ENCODE data around the gene LGALS3BP. TPM values are rescaled to one million over a fixed set of nuclear protein-coding genes. Genes with fewer than 3 reads are reported as not detected.
A peak's percentile ranks its signal among the peaks of the same experiment; 100 is the strongest.

LGALS3BP gene
- polyA plus RNA-seq, 1 donor (not counting 4 experiments of a cell fraction or from before 2014, with no cell fraction given) = 53.0 TPM

- peaks cover 5% of the 10 kb centered on the region for H3K27me3 ChIP-seq (ENCODE audit: control insufficient read depth, extremely low read depth, insufficient read depth, low read length)
- DNase-seq (ENCODE audit: low read depth, low spot score) = no peak
- no peak overlapping the region for H3K27ac ChIP-seq (ENCODE audit: control insufficient read depth, insufficient read depth, low read length)
- no peak overlapping the region for H3K4me2 ChIP-seq (ENCODE audit: control insufficient read depth, extremely low read depth, insufficient read depth, low read depth, low read length)
- no peak overlapping the region for H3K9ac ChIP-seq (ENCODE audit: control insufficient read depth, extremely low read depth, insufficient read depth, low read length)
- peaks cover 15% of the 10 kb centered on the region for H3K4me1 ChIP-seq (ENCODE audit: control insufficient read depth, extremely low read depth, insufficient read depth, low read length)
- dilution Hi-C loops (cut with MboI; ENCODE audit: extremely low pct_ligation_motif_present, low sequenced_read_pairs) = no loop called here
- no peak overlapping the region for H3K4me3 ChIP-seq (ENCODE audit: control insufficient read depth in 2 of 3, extremely low read depth in 1 of 3, insufficient read depth in 2 of 3, low read depth in 1 of 3, low read length in 3 of 3)
- FAIRE-seq = no peak
- peaks cover 3% of the 10 kb centered on the region for H3K9me1 ChIP-seq (ENCODE audit: control insufficient read depth, extremely low read depth, insufficient read depth, low read length)
- TF ChIP-seq, protein P1, sequence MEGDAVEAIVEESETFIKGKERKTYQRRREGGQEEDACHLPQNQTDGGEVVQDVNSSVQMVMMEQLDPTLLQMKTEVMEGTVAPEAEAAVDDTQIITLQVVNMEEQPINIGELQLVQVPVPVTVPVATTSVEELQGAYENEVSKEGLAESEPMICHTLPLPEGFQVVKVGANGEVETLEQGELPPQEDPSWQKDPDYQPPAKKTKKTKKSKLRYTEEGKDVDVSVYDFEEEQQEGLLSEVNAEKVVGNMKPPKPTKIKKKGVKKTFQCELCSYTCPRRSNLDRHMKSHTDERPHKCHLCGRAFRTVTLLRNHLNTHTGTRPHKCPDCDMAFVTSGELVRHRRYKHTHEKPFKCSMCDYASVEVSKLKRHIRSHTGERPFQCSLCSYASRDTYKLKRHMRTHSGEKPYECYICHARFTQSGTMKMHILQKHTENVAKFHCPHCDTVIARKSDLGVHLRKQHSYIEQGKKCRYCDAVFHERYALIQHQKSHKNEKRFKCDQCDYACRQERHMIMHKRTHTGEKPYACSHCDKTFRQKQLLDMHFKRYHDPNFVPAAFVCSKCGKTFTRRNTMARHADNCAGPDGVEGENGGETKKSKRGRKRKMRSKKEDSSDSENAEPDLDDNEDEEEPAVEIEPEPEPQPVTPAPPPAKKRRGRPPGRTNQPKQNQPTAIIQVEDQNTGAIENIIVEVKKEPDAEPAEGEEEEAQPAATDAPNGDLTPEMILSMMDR (optimal IDR thresholded peaks at IDR 0.05 in 1 of 3, IDR thresholded peaks at IDR 0.05 in 1 of 3, conservative IDR thresholded peaks at IDR 0.05 in 1 of 3; ENCODE audit: extremely low read depth in 1 of 3, insufficient read depth in 2 of 3, low read length in 3 of 3) = no peak
- TF ChIP-seq EZH2 (IDR thresholded peaks at IDR 0.05; ENCODE audit: low read length) = no peak
- no peaks in the 10 kb centered on the region for H3K79me2 ChIP-seq (ENCODE audit: control insufficient read depth, insufficient read depth, low read length)
- H4K20me1 ChIP-seq (ENCODE audit: control insufficient read depth, extremely low read depth, insufficient read depth, low read length) = no peaks in the 10 kb centered on the region
- no peaks in the 10 kb centered on the region for H3K9me3 ChIP-seq (ENCODE audit: control insufficient read depth, low read depth, low read length)
- no peaks in the 10 kb centered on the region for H3K36me3 ChIP-seq (ENCODE audit: control insufficient read depth in 2 of 2, extremely low read depth in 1 of 2, insufficient read depth in 2 of 2, low read length in 2 of 2)
- no peak overlapping the region for H2AFZ ChIP-seq (ENCODE audit: control insufficient read depth, low read length)
Measured at GRCh38 chr17:78935419-78936323, 44.1 kb downstream of the LGALS3BP start.

DNA sequence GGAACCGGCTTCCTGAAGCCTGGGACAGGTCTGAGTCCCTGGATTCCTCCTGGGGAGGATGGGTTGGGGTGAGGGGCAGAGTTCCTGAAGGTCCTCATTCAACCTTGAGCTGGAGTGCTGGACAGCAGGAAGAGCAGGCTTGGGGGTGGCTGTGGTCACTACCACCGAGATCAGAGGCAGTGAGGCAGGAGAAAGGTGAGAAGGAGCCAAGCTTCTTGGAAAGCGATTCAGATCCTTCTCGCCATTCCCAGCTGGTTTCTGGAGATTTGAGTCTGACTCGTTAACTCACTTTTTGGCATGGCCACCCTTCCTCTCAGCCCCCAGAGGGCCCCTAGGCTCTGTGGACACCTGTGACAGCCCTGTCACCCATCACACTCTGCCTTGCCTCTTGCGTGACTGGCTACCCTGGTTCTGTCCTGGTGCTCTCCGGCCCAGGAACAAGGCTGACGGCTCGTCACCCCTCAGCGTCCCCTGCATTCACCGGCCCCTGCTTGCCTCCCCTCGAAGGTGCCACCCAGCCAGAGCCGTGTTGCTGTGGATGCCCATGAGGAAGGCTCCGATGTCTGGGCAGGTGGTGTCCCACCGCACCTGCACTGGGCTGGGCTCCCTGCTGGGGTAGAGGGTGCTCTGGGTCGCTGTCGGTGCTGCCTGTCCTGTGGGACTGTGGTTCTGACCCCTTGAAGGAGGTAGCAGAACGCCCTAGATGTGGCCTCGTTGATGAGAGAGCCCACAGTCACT lies 44.9 kb downstream of the LGALS3BP start:
- H3K9ac ChIP-seq (ENCODE audit: control insufficient read depth, extremely low read depth, insufficient read depth, low read length) = peak overlapping the region; percentile 33
- H4K20me1 ChIP-seq (ENCODE audit: control insufficient read depth, extremely low read depth, insufficient read depth, low read length) = no peaks in the 10 kb centered on the region
- TF ChIP-seq, protein P1 (optimal IDR thresholded peaks at IDR 0.05 in 1 of 3, IDR thresholded peaks at IDR 0.05 in 1 of 3, conservative IDR thresholded peaks at IDR 0.05 in 1 of 3; ENCODE audit: extremely low read depth in 1 of 3, insufficient read depth in 2 of 3, low read length in 3 of 3) = no peak
- TF ChIP-seq EZH2 (IDR thresholded peaks at IDR 0.05; ENCODE audit: low read length) = no peak
- dilution Hi-C loops (cut with MboI; ENCODE audit: extremely low pct_ligation_motif_present, low sequenced_read_pairs) = no loop called here
- H3K9me3 ChIP-seq (ENCODE audit: control insufficient read depth, low read depth, low read length) = no peaks in the 10 kb centered on the region
- H3K27ac ChIP-seq (ENCODE audit: control insufficient read depth, insufficient read depth, low read length) = no peak overlapping the region
- no peak overlapping the region for H3K4me2 ChIP-seq (ENCODE audit: control insufficient read depth, extremely low read depth, insufficient read depth, low read depth, low read length)
- H3K27me3 ChIP-seq (ENCODE audit: control insufficient read depth, extremely low read depth, insufficient read depth, low read length) = peaks cover 9% of the 10 kb centered on the region
- H3K4me3 ChIP-seq (ENCODE audit: control insufficient read depth in 2 of 3, extremely low read depth in 1 of 3, insufficient read depth in 2 of 3, low read depth in 1 of 3, low read length in 3 of 3) = no peak overlapping the region
- H2AFZ ChIP-seq (ENCODE audit: control insufficient read depth, low read length) = no peak overlapping the region
- FAIRE-seq (no peak), DNase-seq (ENCODE audit: low read depth, low spot score) (no peak)
- H3K36me3 ChIP-seq (ENCODE audit: control insufficient read depth in 2 of 2, extremely low read depth in 1 of 2, insufficient read depth in 2 of 2, low read length in 2 of 2) = no peaks in the 10 kb centered on the region
- no peaks in the 10 kb centered on the region for H3K79me2 ChIP-seq (ENCODE audit: control insufficient read depth, insufficient read depth, low read length)
- peaks cover 3% of the 10 kb centered on the region for H3K9me1 ChIP-seq (ENCODE audit: control insufficient read depth, extremely low read depth, insufficient read depth, low read length)
- H3K4me1 ChIP-seq (ENCODE audit: control insufficient read depth, extremely low read depth, insufficient read depth, low read length) = peaks cover 15% of the 10 kb centered on the region
